Stimulated activated CD4-positive, alpha-beta T cell treated with anti-CD3 and anti-CD28 coated beads, TNF-alpha, amount 100 ng/mL, for 4 hours (primary cell): ENCODE measurements around the gene RASSF8.

Source experiments
- DNase-seq, 3 experiments: peaks; one replicate each; pipeline ENCODE4 v3.0.0-alpha.2; 2020; ENCODE audit warnings: low read depth in 3 of 3

RASSF8 gene

GRCh38 chr12:26125400-26126339 is 167.2 kb downstream of the RASSF8 start:
- DNase-seq, result peak in 2 of 3 experiments; percentile 11 to 17

- no peak for DNase-seq
These were observed 168.1 kb downstream of the RASSF8 start for GRCh38 chr12:26126340-26127284.

- no peak for DNase-seq
These were observed 168.9 kb downstream of the RASSF8 start for GRCh38 chr12:26127404-26127803.

GRCh38 chr12:26128168-26128567 is 169.7 kb downstream of the RASSF8 start:
- DNase-seq, result no peak
